HFF-Myc (cell line): ENCODE measurements around the gene BAX.

Experiments used
- DNase-seq: peaks from one replicate; pipeline ENCODE4 v3.0.0-alpha.2; 2011; ENCODE audit warnings: low read depth; ENCODE audit errors: extremely low read depth
- H3K4me3 ChIP-seq: replicated peaks from 2 replicates; pipeline ENCODE4 v1.5.1; 2011; ENCODE audit warnings: low read depth, mild to moderate bottlenecking, control low read depth, low read length
- CTCF ChIP-seq: IDR thresholded peaks from 2 replicates; pipeline ENCODE4 v1.5.1; 2012; ENCODE audit warnings: mild to moderate bottlenecking, low read depth, low read length, control low read depth; ENCODE audit errors: missing control alignments

The BAX gene

GRCh38 chr19:48991873-48992580 is 37.4 kb downstream of the BAX start:
- no peak for DNase-seq
- peak overlapping the region; percentile 87 for H3K4me3 ChIP-seq
- no peak for TF ChIP-seq CTCF

GRCh38 chr19:48992581-48993174 is 38.0 kb downstream of the BAX start:
- peak overlapping the region; percentile 87 for H3K4me3 ChIP-seq
- no peak for DNase-seq
- TF ChIP-seq CTCF, result no peak

- peak within 1 kb of the TSS; percentile 87 for H3K4me3 ChIP-seq
- TF ChIP-seq CTCF, result peak; percentile 77
- peak; percentile 98 for DNase-seq
Observed at GRCh38 chr19:48993175-48994034, 38.7 kb downstream of the BAX start, which contains the start of the genes GYS1 and RUVBL2. GYS1 (minus strand) TSS chr19:48993309; CDS start chr19:48993112, 197 bp downstream. RUVBL2 (plus strand) TSS chr19:48993887; CDS start chr19:48993912, 25 bp downstream.

GRCh38 chr19:48994035-48994386 is 39.3 kb downstream of the BAX start:
- DNase-seq, result no peak
- H3K4me3 ChIP-seq, result peak overlapping the region; percentile 87
- TF ChIP-seq CTCF, result no peak

GRCh38 chr19:48997972-48998371 is 43.3 kb downstream of the BAX start:
- DNase-seq, result no peak
- no peak overlapping the region for H3K4me3 ChIP-seq
- peak; percentile 70 for TF ChIP-seq CTCF

GRCh38 chr19:48999481-49000325 is 45.0 kb downstream of the BAX start:
- no peak for DNase-seq
- H3K4me3 ChIP-seq, result no peak overlapping the region
- TF ChIP-seq CTCF, result peak; percentile 82
